HG02610 (cell line): ENCODE data around the gene SLC12A9.
"Not testable (repeated sequence)": the region's sequence is repeated elsewhere in the genome, so short reads cannot be mapped to it uniquely, and the experiment has no call there.

Experiments used
- ATAC-seq: cut with Tn5 transposase; IDR thresholded peaks from one replicate; pipeline ENCODE4 v1.9.1; 2021; ENCODE audit warnings: mild to moderate bottlenecking, moderate library complexity; ENCODE audit not compliant: unreplicated experiment

Gene SLC12A9

GRCh38 chr7:100852048-100852872 lies at the start of gene SLC12A9:
Gene SLC12A9, plus strand, starts transcription at chr7:100852713. Its CDS starts 1,485 bp downstream, at chr7:100854198.
- peak; percentile 93 for ATAC-seq

GRCh38 chr7:100802951-100803350 lies 49.6 kb upstream of the SLC12A9 start:
- ATAC-seq: no peak

GRCh38 chr7:100803398-100804161 lies 48.9 kb upstream of the SLC12A9 start:
- peak; percentile 97 for ATAC-seq

- no peak for ATAC-seq
Measured at GRCh38 chr7:100804681-100805431, 47.7 kb upstream of the SLC12A9 start.

GRCh38 chr7:100806276-100806675 lies 46.2 kb upstream of the SLC12A9 start:
- no peak for ATAC-seq

- ATAC-seq: not testable (repeated sequence)
Measured at GRCh38 chr7:100806883-100807282, 45.6 kb upstream of the SLC12A9 start.

GRCh38 chr7:100808354-100808875 lies 44.1 kb upstream of the SLC12A9 start:
- no peak for ATAC-seq

- ATAC-seq: no peak
Measured at GRCh38 chr7:100811480-100811879, 41.0 kb upstream of the SLC12A9 start.

GRCh38 chr7:100812729-100813128 lies 39.8 kb upstream of the SLC12A9 start:
- no peak for ATAC-seq

GRCh38 chr7:100816515-100816914 lies 36.0 kb upstream of the SLC12A9 start:
- not testable (repeated sequence) for ATAC-seq

GRCh38 chr7:100817097-100817496 lies 35.4 kb upstream of the SLC12A9 start:
- no peak for ATAC-seq

- no peak for ATAC-seq
Measured at GRCh38 chr7:100818366-100818765, 34.1 kb upstream of the SLC12A9 start.

GRCh38 chr7:100818825-100819224 lies 33.7 kb upstream of the SLC12A9 start:
- ATAC-seq: no peak

- ATAC-seq: no peak
Measured at GRCh38 chr7:100819586-100819985, 32.9 kb upstream of the SLC12A9 start.

GRCh38 chr7:100822236-100823139 lies 30.0 kb upstream of the SLC12A9 start:
- ATAC-seq: no peak

GRCh38 chr7:100823140-100823525 lies 29.4 kb upstream of the SLC12A9 start:
- ATAC-seq: no peak

GRCh38 chr7:100823534-100823933 lies 29.0 kb upstream of the SLC12A9 start:
- ATAC-seq: no peak

GRCh38 chr7:100824499-100825214 lies 27.9 kb upstream of the SLC12A9 start:
- no peak for ATAC-seq

- no peak for ATAC-seq
Measured at GRCh38 chr7:100825215-100825671, 27.3 kb upstream of the SLC12A9 start.
